C1 segment of cervical spinal cord (tissue), 14 donors: ENCODE results near the gene FAM83D.

ENCODE experiments used
- DNase-seq, 14 donors: peaks; one replicate each; lab custom pipeline; 2025; lab: John Stamatoyannopoulos, UW

Gene FAM83D

DNA sequence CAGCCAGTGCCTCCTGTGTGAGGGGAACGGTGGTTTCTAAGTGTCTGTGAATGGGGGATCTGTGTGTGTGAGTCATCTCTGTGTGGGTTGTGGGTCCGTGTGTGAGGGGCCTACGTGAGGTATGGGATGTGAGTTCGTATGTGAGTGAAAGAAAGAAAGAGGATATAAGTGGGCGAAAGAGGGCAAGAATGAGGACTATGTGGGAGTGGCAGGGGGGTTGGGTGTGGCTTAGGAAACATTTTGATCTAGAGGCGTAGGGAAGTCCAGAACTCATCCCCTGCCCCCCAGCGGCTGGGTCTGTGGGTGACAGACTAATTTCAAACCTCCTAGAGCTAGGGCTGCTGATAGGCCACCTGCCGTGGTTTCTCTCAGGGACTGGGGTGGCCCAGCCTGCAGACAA lies 71.4 kb downstream of the FAM83D start:
- no peak for DNase-seq

DNA sequence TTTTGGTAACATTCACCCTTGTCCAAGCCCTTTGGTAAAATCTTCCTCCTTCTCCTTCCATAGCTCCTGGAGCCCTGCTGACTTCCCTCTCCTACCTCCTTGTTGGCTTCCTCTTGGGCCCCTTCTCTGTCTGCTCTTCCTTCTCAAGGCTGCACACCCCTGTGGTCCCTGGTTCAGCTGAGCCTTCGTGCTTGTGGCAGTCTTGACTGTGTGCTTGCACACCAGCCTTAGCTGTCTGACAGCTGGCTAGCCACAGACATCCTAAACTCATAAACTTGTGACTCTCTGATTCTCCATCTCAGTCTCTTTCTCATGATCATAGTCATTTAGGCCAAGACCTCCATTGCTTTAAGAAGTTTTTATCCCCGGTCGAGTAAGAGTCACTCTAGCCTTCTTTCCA lies 73.0 kb downstream of the FAM83D start:
- no peak for DNase-seq

DNA sequence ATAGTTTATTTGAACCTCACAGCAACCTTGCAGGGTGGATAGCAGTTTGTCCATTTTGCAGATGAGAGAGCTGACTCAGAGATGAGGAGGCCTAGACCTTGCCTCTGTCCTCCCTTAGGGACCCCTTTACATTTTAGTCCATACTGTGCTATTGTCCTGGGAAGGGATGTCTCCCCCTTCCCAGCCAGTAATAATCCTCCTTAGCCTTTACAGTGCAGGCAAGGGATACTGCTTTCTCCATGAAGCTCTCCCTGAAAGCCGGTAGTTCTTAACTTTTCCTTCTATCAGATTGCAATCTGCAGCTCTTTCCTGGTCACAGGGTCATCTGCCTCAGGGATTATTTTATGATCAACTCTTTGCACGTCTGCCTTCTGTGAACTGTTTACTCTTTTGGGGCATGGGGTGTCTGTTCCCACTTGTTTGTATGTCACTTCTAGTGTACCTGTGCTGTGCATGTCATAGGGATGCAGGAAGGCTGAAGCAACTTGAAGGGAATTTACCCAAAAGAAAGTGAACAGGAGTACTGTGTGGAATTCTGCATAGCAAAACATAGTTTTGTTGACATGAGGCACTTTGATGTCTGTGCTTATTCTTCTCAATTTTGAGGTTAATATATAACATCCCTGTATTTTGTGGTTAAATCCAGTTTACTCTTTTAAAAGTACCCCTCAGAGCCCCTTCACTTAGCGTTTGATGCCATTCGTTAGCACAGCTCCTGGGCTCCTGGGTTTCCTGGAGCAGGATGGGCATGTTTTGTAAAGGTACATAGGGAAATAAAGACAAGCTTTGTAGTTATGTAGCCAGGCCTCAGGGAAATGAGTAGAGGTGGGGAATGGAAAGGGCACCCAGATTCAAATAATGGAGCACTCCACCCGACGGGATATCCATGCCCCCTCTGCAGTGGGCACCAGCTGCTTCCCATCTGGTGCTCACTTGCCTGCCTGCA lies 74.0 kb downstream of the FAM83D start:
- DNase-seq: no peak
